ENCODE measurements around the gene MAGEA1.

Gene MAGEA1

GRCh38 chrX:153214934-153215333, 35.9 kb downstream of the MAGEA1 start:
- Histone ChIP-seq H3F3A (ENCODE audit: insufficient read depth, low read length) (no peaks in the 10 kb centered on the region), H3K36me3 (ENCODE audit: insufficient read depth, low read length) (no peaks in the 10 kb centered on the region), H3K9ac (ENCODE audit: low read length) (no peak overlapping the region), H3K4me2 (ENCODE audit: low read length) (no peak overlapping the region), H4K20me1 (ENCODE audit: insufficient read depth, low read length) (no peaks in the 10 kb centered on the region), H3K4me1 (ENCODE audit: insufficient read depth, low read length, severe bottlenecking) (no peaks in the 10 kb centered on the region), H3K79me2 (ENCODE audit: insufficient read depth, low read length) (no peaks in the 10 kb centered on the region), H2AFZ (ENCODE audit: low read length) (no peak overlapping the region), H3K9me3 (ENCODE audit: low read length) (no peaks in the 10 kb centered on the region), H3K9me2 (ENCODE audit: low read depth, low read length) (no peaks in the 10 kb centered on the region), H3K27me3 (ENCODE audit: insufficient read depth, low read length) (no peaks in the 10 kb centered on the region), H3K27ac (ENCODE audit: low read depth, low read length, poor library complexity, severe bottlenecking) (no peak overlapping the region), H3K4me3 (ENCODE audit: low read depth, low read length, poor library complexity, severe bottlenecking) (no peak overlapping the region)
- TF ChIP-seq EZH2 (IDR thresholded peaks at IDR 0.05; ENCODE audit: borderline replicate concordance, low read length) = no peak
- no peak for TF ChIP-seq CTCF (IDR thresholded peaks at IDR 0.05; ENCODE audit: low read length)

GRCh38 chrX:153216926-153217325, 37.8 kb downstream of the MAGEA1 start:
- no peak overlapping the region for H3K4me3 ChIP-seq (ENCODE audit: low read depth, low read length, poor library complexity, severe bottlenecking)

GRCh38 chrX:153225438-153226098, 46.5 kb downstream of the MAGEA1 start:
- H3K9me2 ChIP-seq (ENCODE audit: low read depth, low read length) = no peaks in the 10 kb centered on the region
- H3K27ac ChIP-seq (ENCODE audit: low read depth, low read length, poor library complexity, severe bottlenecking) = no peak overlapping the region
- H2AFZ ChIP-seq (ENCODE audit: low read length) = no peak overlapping the region
- H3K4me3 ChIP-seq (ENCODE audit: low read depth, low read length, poor library complexity, severe bottlenecking) = no peak overlapping the region
- H3K36me3 ChIP-seq (ENCODE audit: insufficient read depth, low read length) = no peaks in the 10 kb centered on the region
- no peak overlapping the region for H3K9ac ChIP-seq (ENCODE audit: low read length)
- TF ChIP-seq EZH2 (IDR thresholded peaks at IDR 0.05; ENCODE audit: borderline replicate concordance, low read length) (no peak), CTCF (IDR thresholded peaks at IDR 0.05; ENCODE audit: low read length) (no peak)
- H3K4me2 ChIP-seq (ENCODE audit: low read length) = no peak overlapping the region
- H3K27me3 ChIP-seq (ENCODE audit: insufficient read depth, low read length) = no peaks in the 10 kb centered on the region
- no peaks in the 10 kb centered on the region for H3K9me3 ChIP-seq (ENCODE audit: low read length)
- H3K79me2 ChIP-seq (ENCODE audit: insufficient read depth, low read length) = no peaks in the 10 kb centered on the region
- H3K4me1 ChIP-seq (ENCODE audit: insufficient read depth, low read length, severe bottlenecking) = no peaks in the 10 kb centered on the region
- no peaks in the 10 kb centered on the region for H4K20me1 ChIP-seq (ENCODE audit: insufficient read depth, low read length)
- no peaks in the 10 kb centered on the region for H3F3A ChIP-seq (ENCODE audit: insufficient read depth, low read length)

More at GRCh38 chrX:153216926-153217325, 37.8 kb downstream of the MAGEA1 start:
- Histone ChIP-seq H2AFZ (ENCODE audit: low read length) (no peak overlapping the region), H4K20me1 (ENCODE audit: insufficient read depth, low read length) (no peaks in the 10 kb centered on the region), H3K9ac (ENCODE audit: low read length) (no peak overlapping the region), H3K9me2 (ENCODE audit: low read depth, low read length) (no peaks in the 10 kb centered on the region), H3F3A (ENCODE audit: insufficient read depth, low read length) (no peaks in the 10 kb centered on the region), H3K79me2 (ENCODE audit: insufficient read depth, low read length) (no peaks in the 10 kb centered on the region), H3K27me3 (ENCODE audit: insufficient read depth, low read length) (no peaks in the 10 kb centered on the region), H3K4me1 (ENCODE audit: insufficient read depth, low read length, severe bottlenecking) (no peaks in the 10 kb centered on the region), H3K9me3 (ENCODE audit: low read length) (no peaks in the 10 kb centered on the region), H3K4me2 (ENCODE audit: low read length) (no peak overlapping the region), H3K36me3 (ENCODE audit: insufficient read depth, low read length) (no peaks in the 10 kb centered on the region), H3K27ac (ENCODE audit: low read depth, low read length, poor library complexity, severe bottlenecking) (no peak overlapping the region)
- TF ChIP-seq CTCF (IDR thresholded peaks at IDR 0.05; ENCODE audit: low read length) = no peak
- no peak for TF ChIP-seq EZH2 (IDR thresholded peaks at IDR 0.05; ENCODE audit: borderline replicate concordance, low read length)

Measured in OCI-LY1 (cell line).